Astrocyte of the spinal cord (primary cell): Measurements from ENCODE around the gene STK32B.

Experiments used
- DNase-seq: peaks from one replicate; pipeline ENCODE4 v3.0.0; 2011; ENCODE audit warnings: low read depth, low spot score
- H3K4me3 ChIP-seq: 2 replicates; pipeline ENCODE4 v1.5.1; 2011; ENCODE audit warnings: low read depth, mild to moderate bottlenecking, low read length, moderate library complexity
- CTCF ChIP-seq: IDR thresholded peaks from 2 replicates; pipeline ENCODE4 v1.5.1; 2012; ENCODE audit warnings: low read depth, mild to moderate bottlenecking, low read length, inconsistent platforms
- in situ Hi-C: cut with HindIII; loops from 2 replicates; pipeline ENCODE4 v1.10.0; 2017; ENCODE audit warnings: low sequenced_read_pairs

The STK32B gene

GRCh38 chr4:5036239-5036638 is 15.0 kb upstream of the STK32B start:
- in situ Hi-C loops: no loop called here
- peak; percentile 58 for DNase-seq
- no peak for TF ChIP-seq CTCF
- H3K4me3 ChIP-seq: no peak overlapping the region

GRCh38 chr4:5037553-5038551 is 13.4 kb upstream of the STK32B start:
- H3K4me3 ChIP-seq: no peak overlapping the region
- peak; percentile 89 for DNase-seq
- no peak for TF ChIP-seq CTCF
- in situ Hi-C loops: no loop called here

GRCh38 chr4:5039800-5040199 is 11.5 kb upstream of the STK32B start:
- TF ChIP-seq CTCF: no peak
- DNase-seq: no peak
- no peak overlapping the region for H3K4me3 ChIP-seq
- in situ Hi-C loops: no loop called here

- no peak for DNase-seq
- TF ChIP-seq CTCF: no peak
- in situ Hi-C loops: no loop called here
- no peak overlapping the region for H3K4me3 ChIP-seq
Observed at GRCh38 chr4:5040856-5041620, 10.2 kb upstream of the STK32B start.

GRCh38 chr4:5041699-5042098 is 9.6 kb upstream of the STK32B start:
- TF ChIP-seq CTCF: no peak
- in situ Hi-C loops: no loop called here
- no peak for DNase-seq
- no peak overlapping the region for H3K4me3 ChIP-seq

GRCh38 chr4:5043579-5043978 is 7.7 kb upstream of the STK32B start:
- no peak for DNase-seq
- in situ Hi-C loops: no loop called here
- H3K4me3 ChIP-seq: no peak overlapping the region
- no peak for TF ChIP-seq CTCF
